Measurements from ENCODE around the gene DPYSL3. TPM values are rescaled to one million over a fixed set of nuclear protein-coding genes. Genes with fewer than 3 reads are reported as not detected.
A peak's percentile ranks its signal among the peaks of the same experiment; 100 is the strongest.

DPYSL3 gene
- polyA plus RNA-seq, 1 of the 3 experiments (the other 2 are of a cell fraction): 123 TPM

DNA sequence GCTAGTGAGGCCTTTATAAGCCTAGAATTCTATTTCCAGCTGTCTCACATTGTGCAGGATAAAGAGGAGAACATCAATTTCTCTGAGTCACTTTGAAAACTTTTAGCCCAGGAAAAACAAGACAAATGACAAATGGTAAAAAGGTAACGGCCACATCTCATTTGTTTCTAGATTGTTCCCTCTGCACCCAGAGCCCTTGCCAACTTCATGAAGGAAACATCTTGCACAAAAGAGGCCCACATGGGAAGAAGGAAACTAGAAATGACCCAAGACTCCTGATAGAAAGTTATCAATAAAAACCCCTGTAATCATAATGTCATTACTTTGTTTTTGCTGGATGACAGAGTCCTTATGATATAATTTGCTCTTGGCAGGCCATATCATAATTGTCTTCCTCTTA lies 5.3 kb downstream of the DPYSL3 start:
- TF ChIP-seq TAF1 (IDR thresholded peaks at IDR 0.05; ENCODE audit: borderline replicate concordance, low read depth, low read length) (no peak), RAD21 (IDR thresholded peaks at IDR 0.05; ENCODE audit: low read length) (no peak), GATA2 (CRISPR knock-in tag; IDR thresholded peaks at IDR 0.05) (no peak), EP300 (IDR thresholded peaks at IDR 0.05; ENCODE audit: borderline replicate concordance in 1 of 2, low read depth in 1 of 2, low read length in 1 of 2) (no peak), NFIC (IDR thresholded peaks at IDR 0.05; ENCODE audit: borderline replicate concordance) (no peak), MEF2A (IDR thresholded peaks at IDR 0.05; ENCODE audit: borderline replicate concordance, low read depth) (no peak), NRF1 (IDR thresholded peaks at IDR 0.05; ENCODE audit: low read depth, low read length) (no peak), SIN3A (IDR thresholded peaks at IDR 0.05; ENCODE audit: borderline replicate concordance, low read depth, low read length) (no peak), TCF12 (IDR thresholded peaks at IDR 0.05) (no peak)
- TF ChIP-seq, protein P1, sequence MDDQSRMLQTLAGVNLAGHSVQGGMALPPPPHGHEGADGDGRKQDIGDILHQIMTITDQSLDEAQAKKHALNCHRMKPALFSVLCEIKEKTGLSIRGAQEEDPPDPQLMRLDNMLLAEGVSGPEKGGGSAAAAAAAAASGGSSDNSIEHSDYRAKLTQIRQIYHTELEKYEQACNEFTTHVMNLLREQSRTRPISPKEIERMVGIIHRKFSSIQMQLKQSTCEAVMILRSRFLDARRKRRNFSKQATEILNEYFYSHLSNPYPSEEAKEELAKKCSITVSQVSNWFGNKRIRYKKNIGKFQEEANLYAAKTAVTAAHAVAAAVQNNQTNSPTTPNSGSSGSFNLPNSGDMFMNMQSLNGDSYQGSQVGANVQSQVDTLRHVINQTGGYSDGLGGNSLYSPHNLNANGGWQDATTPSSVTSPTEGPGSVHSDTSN (IDR thresholded peaks at IDR 0.05): no peak
- TF ChIP-seq, protein P2, sequence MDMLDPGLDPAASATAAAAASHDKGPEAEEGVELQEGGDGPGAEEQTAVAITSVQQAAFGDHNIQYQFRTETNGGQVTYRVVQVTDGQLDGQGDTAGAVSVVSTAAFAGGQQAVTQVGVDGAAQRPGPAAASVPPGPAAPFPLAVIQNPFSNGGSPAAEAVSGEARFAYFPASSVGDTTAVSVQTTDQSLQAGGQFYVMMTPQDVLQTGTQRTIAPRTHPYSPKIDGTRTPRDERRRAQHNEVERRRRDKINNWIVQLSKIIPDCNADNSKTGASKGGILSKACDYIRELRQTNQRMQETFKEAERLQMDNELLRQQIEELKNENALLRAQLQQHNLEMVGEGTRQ (IDR thresholded peaks at IDR 0.05; ENCODE audit: borderline replicate concordance, low read depth, low read length): no peak
- Histone ChIP-seq H4K20me1 (ENCODE audit: insufficient read depth) (peaks cover 4% of the 10 kb centered on the region; the same call in 1 of the 2 replicates), H3K27ac (ENCODE audit: low read depth in 2 of 2, low read length in 1 of 2) (peak overlapping the region; percentile 69 to 89; a peak in 3 of 4 replicates), H3K9ac (peak overlapping the region; percentile 48; the same call in 1 of the 2 replicates), H3K9me2 (no peaks in the 10 kb centered on the region), H3K9me3 (no peaks in the 10 kb centered on the region), H3K27me3 (ENCODE audit: insufficient read depth) (no peaks in the 10 kb centered on the region), H3K4me1 (ENCODE audit: control insufficient read depth in 1 of 2, insufficient read depth in 2 of 2, low read depth in 1 of 2, low read length in 1 of 2) (peaks cover 2 to 12% of the 10 kb centered on the region in 2 experiments; a peak in 2 of 4 replicates), H3F3A (replicated peaks; ENCODE audit: insufficient read depth) (peaks cover 30% of the 10 kb centered on the region), H3K36me3 (replicated peaks in 1 of 2; ENCODE audit: control insufficient read depth in 1 of 2, insufficient read depth in 2 of 2, low read length in 1 of 2) (peaks cover 0 to 12% of the 10 kb centered on the region in 2 experiments), H2AFZ (ENCODE audit: low read depth) (no peak overlapping the region), H3K79me2 (ENCODE audit: insufficient read depth) (peaks cover 97% of the 10 kb centered on the region), H3K4me2 (peak overlapping the region; percentile 44), H3K4me3 (ENCODE audit: low read depth in 2 of 2, low read length in 1 of 2) (no peak overlapping the region)
- POLR2A ChIA-PET: no interaction called here
- DNase-seq: no peak
- 24% methylated on average over 1 of the region's 1 CpG for WGBS (ENCODE audit: low lambda C conversion rate)
- CTCF ChIA-PET: interaction anchor here (1.2 to 1.5 kb wide), 2 partner anchors 40 to 112 kb away, joined by 3 read pairs; no protein-coding TSS in a partner anchor

DNA sequence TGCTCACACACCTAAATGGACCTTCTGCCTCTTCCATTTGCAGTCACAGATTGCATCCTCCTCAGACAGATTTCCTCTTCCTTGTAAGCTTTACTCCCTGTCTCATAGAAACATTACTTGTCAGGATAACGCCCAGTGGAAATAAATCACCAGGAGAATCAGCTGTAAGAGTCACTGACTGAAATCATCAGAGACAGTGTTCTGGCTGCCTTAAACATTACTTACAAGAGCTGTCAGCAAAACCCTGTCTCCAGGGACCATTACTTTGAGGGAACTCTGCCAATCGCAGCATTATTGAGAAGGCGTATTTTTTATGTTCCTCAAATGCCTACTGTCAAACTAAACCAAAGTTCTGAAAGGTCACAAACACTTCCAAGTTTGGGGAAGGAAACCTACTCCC lies 5.9 kb downstream of the DPYSL3 start:
- Histone ChIP-seq H3K9me3 (no peaks in the 10 kb centered on the region), H3K79me2 (ENCODE audit: insufficient read depth) (peaks cover 97% of the 10 kb centered on the region), H3K9ac (peak overlapping the region; percentile 48; the same call in 1 of the 2 replicates), H3K4me2 (peak overlapping the region; percentile 44), H3K9me2 (no peaks in the 10 kb centered on the region), H2AFZ (ENCODE audit: low read depth) (no peak overlapping the region), H3F3A (replicated peaks; ENCODE audit: insufficient read depth) (peaks cover 30% of the 10 kb centered on the region), H3K27ac (ENCODE audit: low read depth in 2 of 2, low read length in 1 of 2) (peak overlapping the region; percentile 69 to 89; a peak in 3 of 4 replicates), H4K20me1 (ENCODE audit: insufficient read depth) (peaks cover 7% of the 10 kb centered on the region; the same call in 1 of the 2 replicates), H3K4me1 (ENCODE audit: control insufficient read depth in 1 of 2, insufficient read depth in 2 of 2, low read depth in 1 of 2, low read length in 1 of 2) (peaks cover 2 to 12% of the 10 kb centered on the region in 2 experiments; a peak in 2 of 4 replicates), H3K27me3 (ENCODE audit: insufficient read depth) (no peaks in the 10 kb centered on the region), H3K4me3 (ENCODE audit: low read depth in 2 of 2, low read length in 1 of 2) (0 out of 4 replicates have a peak overlapping the region, but pooled peaks of 1 of the 2 experiments have one; percentile 7), H3K36me3 (replicated peaks in 1 of 2; ENCODE audit: control insufficient read depth in 1 of 2, insufficient read depth in 2 of 2, low read length in 1 of 2) (peaks cover 0 to 12% of the 10 kb centered on the region in 2 experiments)
- ChIA-PET CTCF (interaction anchor here (1.2 to 1.5 kb wide), 3 partner anchors 18 to 112 kb away, joined by 3 to 5 read pairs (median 3); no protein-coding TSS in a partner anchor), POLR2A (no interaction called here)
- WGBS (ENCODE audit: low lambda C conversion rate): 26% methylated on average over 3 of the region's 3 CpGs
- DNase-seq: no peak
- TF ChIP-seq, protein P1 (IDR thresholded peaks at IDR 0.05): peak; percentile 99
- TF ChIP-seq FOSL2 (IDR thresholded peaks at IDR 0.05; ENCODE audit: borderline replicate concordance, low read depth): peak; percentile 52; the same call in 1 of the 2 replicates
- peak; percentile 82 for TF ChIP-seq TEAD4 (IDR thresholded peaks at IDR 0.05; ENCODE audit: borderline replicate concordance, insufficient read depth)
- no peak for TF ChIP-seq YY1 (IDR thresholded peaks at IDR 0.05; ENCODE audit: low read depth)
- TF ChIP-seq, protein P3, sequence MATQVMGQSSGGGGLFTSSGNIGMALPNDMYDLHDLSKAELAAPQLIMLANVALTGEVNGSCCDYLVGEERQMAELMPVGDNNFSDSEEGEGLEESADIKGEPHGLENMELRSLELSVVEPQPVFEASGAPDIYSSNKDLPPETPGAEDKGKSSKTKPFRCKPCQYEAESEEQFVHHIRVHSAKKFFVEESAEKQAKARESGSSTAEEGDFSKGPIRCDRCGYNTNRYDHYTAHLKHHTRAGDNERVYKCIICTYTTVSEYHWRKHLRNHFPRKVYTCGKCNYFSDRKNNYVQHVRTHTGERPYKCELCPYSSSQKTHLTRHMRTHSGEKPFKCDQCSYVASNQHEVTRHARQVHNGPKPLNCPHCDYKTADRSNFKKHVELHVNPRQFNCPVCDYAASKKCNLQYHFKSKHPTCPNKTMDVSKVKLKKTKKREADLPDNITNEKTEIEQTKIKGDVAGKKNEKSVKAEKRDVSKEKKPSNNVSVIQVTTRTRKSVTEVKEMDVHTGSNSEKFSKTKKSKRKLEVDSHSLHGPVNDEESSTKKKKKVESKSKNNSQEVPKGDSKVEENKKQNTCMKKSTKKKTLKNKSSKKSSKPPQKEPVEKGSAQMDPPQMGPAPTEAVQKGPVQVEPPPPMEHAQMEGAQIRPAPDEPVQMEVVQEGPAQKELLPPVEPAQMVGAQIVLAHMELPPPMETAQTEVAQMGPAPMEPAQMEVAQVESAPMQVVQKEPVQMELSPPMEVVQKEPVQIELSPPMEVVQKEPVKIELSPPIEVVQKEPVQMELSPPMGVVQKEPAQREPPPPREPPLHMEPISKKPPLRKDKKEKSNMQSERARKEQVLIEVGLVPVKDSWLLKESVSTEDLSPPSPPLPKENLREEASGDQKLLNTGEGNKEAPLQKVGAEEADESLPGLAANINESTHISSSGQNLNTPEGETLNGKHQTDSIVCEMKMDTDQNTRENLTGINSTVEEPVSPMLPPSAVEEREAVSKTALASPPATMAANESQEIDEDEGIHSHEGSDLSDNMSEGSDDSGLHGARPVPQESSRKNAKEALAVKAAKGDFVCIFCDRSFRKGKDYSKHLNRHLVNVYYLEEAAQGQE (IDR thresholded peaks at IDR 0.05; ENCODE audit: low read depth, low read length): 0 out of 2 replicates have a peak, but pooled peaks have one; percentile 17
- TF ChIP-seq, protein P4, sequence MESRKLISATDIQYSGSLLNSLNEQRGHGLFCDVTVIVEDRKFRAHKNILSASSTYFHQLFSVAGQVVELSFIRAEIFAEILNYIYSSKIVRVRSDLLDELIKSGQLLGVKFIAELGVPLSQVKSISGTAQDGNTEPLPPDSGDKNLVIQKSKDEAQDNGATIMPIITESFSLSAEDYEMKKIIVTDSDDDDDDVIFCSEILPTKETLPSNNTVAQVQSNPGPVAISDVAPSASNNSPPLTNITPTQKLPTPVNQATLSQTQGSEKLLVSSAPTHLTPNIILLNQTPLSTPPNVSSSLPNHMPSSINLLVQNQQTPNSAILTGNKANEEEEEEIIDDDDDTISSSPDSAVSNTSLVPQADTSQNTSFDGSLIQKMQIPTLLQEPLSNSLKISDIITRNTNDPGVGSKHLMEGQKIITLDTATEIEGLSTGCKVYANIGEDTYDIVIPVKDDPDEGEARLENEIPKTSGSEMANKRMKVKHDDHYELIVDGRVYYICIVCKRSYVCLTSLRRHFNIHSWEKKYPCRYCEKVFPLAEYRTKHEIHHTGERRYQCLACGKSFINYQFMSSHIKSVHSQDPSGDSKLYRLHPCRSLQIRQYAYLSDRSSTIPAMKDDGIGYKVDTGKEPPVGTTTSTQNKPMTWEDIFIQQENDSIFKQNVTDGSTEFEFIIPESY (IDR thresholded peaks at IDR 0.05; ENCODE audit: borderline replicate concordance, low read depth): peak; percentile 72; the same call in 1 of the 2 replicates
- TF ChIP-seq NFIC (IDR thresholded peaks at IDR 0.05; ENCODE audit: borderline replicate concordance): peak; percentile 93
- TF ChIP-seq NRF1 (IDR thresholded peaks at IDR 0.05; ENCODE audit: low read depth, low read length): no peak
- TF ChIP-seq SIN3A (IDR thresholded peaks at IDR 0.05; ENCODE audit: borderline replicate concordance, low read depth, low read length): peak; percentile 98
- peak; percentile 65 to 88 for TF ChIP-seq EP300 (IDR thresholded peaks at IDR 0.05; ENCODE audit: borderline replicate concordance in 1 of 2, low read depth in 1 of 2, low read length in 1 of 2)

Data from SK-N-SH (cell line).